ENCODE measurements around the gene SETBP1.

GRCh38 chr18:44764863-44765262 lies 84.2 kb downstream of the SETBP1 start:
- TF ChIP-seq USF1 (CRISPR knock-in tag; IDR thresholded peaks at IDR 0.05), result no peak
- no peak for TF ChIP-seq TEAD4 (IDR thresholded peaks at IDR 0.05; ENCODE audit: low read length)
- no peak for TF ChIP-seq TEAD4 (CRISPR knock-in tag; IDR thresholded peaks at IDR 0.05; ENCODE audit: borderline replicate concordance)
- TF ChIP-seq EP300 (IDR thresholded peaks at IDR 0.05; ENCODE audit: low read length), result no peak
- TF ChIP-seq FOXK2 (conservative IDR thresholded peaks at IDR 0.05 in 1 of 2, IDR thresholded peaks at IDR 0.05 in 1 of 2; ENCODE audit: low read depth in 2 of 2), result no peak
